IPS-18c (cell line): Measurements from ENCODE around the gene SLC25A20.
"Not testable (repeated sequence)": the region's sequence is repeated elsewhere in the genome, so short reads cannot be mapped to it uniquely, and the experiment has no call there.

Source experiments
- H3K4me3 ChIP-seq: 2 replicates; pipeline ENCODE4 v1.7.0; 2013; ENCODE audit warnings: low read depth, mild to moderate bottlenecking, low read length, moderate library complexity; ENCODE audit not compliant: insufficient read depth
- H3K9me3 ChIP-seq: one replicate; pipeline ENCODE4 v1.6.1; 2013; ENCODE audit warnings: mild to moderate bottlenecking, low read length, moderate library complexity; ENCODE audit not compliant: control insufficient read depth, insufficient read depth

SLC25A20 gene

GRCh38 chr3:48918388-48919214 is 19.9 kb upstream of the SLC25A20 start, which contains the start of gene ARIH2:
Gene ARIH2, plus strand, starts transcription at chr3:48918842. Its CDS starts 8,717 bp downstream, at chr3:48927559.
- Histone ChIP-seq H3K4me3 (peak within 1 kb of the TSS; percentile 98), H3K9me3 (no peaks in the 10 kb centered on the region)

DNA sequence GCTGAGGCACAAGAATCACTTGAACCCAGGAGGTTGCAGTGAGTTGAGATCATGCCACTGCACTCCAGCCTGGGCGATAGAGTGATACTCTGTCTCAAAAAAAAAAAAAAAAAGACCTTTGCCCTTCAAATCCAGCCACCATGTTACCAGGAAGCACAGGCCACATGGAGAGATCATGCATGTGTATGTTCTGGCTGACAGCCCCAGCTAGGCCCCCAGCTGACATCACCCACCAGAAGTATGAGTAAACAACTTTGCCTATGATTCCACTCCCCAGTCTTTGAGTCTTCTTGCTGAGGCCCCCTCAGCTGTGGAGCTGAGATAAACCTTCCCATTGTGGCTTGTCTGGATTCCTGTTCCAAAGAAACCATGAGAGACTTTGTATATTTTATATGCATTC is 16.6 kb upstream of the SLC25A20 start:
- Histone ChIP-seq H3K9me3 (no peaks in the 10 kb centered on the region), H3K4me3 (no peak overlapping the region)

DNA sequence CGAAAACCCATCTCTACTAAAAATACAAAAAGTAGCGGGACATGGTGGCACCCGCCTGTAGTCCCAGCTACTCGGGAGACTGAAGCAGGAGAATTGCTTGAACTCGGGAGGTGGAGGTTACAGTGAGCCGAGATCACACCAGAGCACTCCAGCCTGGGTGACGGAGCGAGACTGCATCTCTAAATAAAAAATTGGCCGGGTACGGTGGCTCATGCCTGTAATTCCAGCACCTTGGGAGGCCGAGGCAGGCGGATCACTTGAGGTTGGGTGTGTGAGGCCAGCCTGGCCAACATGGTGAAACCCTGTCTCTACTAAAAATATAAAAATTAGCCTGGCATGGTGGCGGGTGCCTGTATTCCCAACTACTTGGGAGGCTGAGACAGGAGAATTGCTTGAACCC is 8.3 kb upstream of the SLC25A20 start:
- not testable (repeated sequence) for H3K9me3 ChIP-seq

GRCh38 chr3:48899273-48899672 is 591 bp upstream of the SLC25A20 start:
- Histone ChIP-seq H3K9me3 (no peaks in the 10 kb centered on the region), H3K4me3 (no peak overlapping the region)

More for the DNA sequence above, 8.3 kb upstream of the SLC25A20 start:
- not testable (repeated sequence) for H3K4me3 ChIP-seq

GRCh38 chr3:48897460-48898376 is 964 bp downstream of the SLC25A20 start:
- Histone ChIP-seq H3K4me3 (peak overlapping the region; percentile 78), H3K9me3 (no peaks in the 10 kb centered on the region)

DNA sequence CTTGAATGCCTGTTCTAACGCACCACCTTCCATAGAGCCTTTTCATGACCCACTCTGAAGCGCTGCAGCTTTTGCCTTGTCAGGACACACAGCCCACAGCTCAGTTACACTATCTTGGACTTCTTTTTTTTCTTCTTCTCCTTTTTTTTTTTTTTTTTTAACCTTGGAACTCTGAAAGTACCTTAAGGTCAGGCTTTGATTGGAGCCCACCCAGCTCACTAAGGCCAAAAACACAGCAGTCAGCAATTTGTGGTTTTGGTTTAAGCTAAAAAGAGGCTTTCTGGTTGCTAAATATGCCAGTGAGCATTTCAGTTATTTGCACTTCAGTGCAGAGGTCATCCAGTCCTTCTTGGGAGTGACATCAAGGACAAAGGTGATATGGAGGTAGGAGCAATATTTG is 1.7 kb downstream of the SLC25A20 start:
- H3K4me3 ChIP-seq, result no peak overlapping the region
- H3K9me3 ChIP-seq, result no peaks in the 10 kb centered on the region

- Histone ChIP-seq H3K9me3 (no peaks in the 10 kb centered on the region), H3K4me3 (no peak overlapping the region)
Observed at GRCh38 chr3:48894516-48894915, 4.2 kb downstream of the SLC25A20 start.

GRCh38 chr3:48891606-48892005 is 7.1 kb downstream of the SLC25A20 start:
- Histone ChIP-seq H3K4me3 (no peak overlapping the region), H3K9me3 (no peaks in the 10 kb centered on the region)

- Histone ChIP-seq H3K4me3 (no peak overlapping the region), H3K9me3 (peaks cover 2% of the 10 kb centered on the region)
Observed at GRCh38 chr3:48885753-48886152, 12.9 kb downstream of the SLC25A20 start.

GRCh38 chr3:48881652-48882114 is 17.0 kb downstream of the SLC25A20 start:
- H3K4me3 ChIP-seq, result no peak overlapping the region
- peaks cover 2% of the 10 kb centered on the region for H3K9me3 ChIP-seq

GRCh38 chr3:48881006-48881405 is 17.7 kb downstream of the SLC25A20 start:
- Histone ChIP-seq H3K9me3 (peaks cover 2% of the 10 kb centered on the region), H3K4me3 (no peak overlapping the region)

DNA sequence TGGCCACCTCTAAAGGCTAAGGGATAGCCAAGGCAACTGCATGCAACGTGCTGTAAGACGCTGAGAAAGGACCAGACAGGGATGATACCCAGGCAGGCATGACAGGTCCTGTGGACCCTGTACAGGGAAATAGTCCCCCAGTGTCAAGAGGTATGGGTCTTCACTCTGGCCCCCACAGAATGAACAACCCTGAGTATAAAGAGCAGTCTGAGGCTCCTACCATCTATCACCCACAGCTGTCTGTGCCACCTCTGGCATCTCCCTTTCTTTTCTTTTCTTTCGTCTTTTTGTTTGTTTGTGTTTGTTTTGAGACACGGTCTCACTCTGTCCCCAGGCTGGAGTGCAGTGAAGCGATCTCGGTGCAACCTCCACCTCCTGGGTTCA is 18.7 kb downstream of the SLC25A20 start:
- no peak overlapping the region for H3K4me3 ChIP-seq
- peaks cover 2% of the 10 kb centered on the region for H3K9me3 ChIP-seq

GRCh38 chr3:48879307-48879993 is 19.2 kb downstream of the SLC25A20 start:
- Histone ChIP-seq H3K9me3 (peaks cover under 1% of the 10 kb centered on the region), H3K4me3 (no peak overlapping the region)

DNA sequence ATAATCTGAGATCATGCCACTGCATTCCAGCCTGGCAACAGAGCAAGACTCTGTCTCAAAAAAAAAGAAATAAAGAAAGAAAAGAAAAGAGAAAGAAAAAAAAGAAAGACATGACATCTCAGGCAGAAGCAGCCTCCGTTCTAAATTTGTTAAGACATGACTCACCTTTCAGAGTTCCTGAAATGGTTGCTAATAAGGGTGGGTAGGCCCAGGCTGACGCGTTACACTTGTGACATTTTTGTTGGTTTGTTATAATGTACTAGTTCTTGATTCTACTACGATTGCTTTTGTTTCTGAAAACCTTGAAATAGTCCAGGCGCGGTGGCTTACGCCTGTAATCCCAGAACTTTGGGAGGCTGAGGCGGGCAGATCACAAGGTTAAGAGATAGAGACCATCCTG is 21.0 kb downstream of the SLC25A20 start:
- H3K4me3 ChIP-seq, result no peak overlapping the region
- H3K9me3 ChIP-seq, result no peaks in the 10 kb centered on the region

GRCh38 chr3:48863122-48863521 is 35.6 kb downstream of the SLC25A20 start:
- Histone ChIP-seq H3K4me3 (no peak overlapping the region), H3K9me3 (no peaks in the 10 kb centered on the region)

DNA sequence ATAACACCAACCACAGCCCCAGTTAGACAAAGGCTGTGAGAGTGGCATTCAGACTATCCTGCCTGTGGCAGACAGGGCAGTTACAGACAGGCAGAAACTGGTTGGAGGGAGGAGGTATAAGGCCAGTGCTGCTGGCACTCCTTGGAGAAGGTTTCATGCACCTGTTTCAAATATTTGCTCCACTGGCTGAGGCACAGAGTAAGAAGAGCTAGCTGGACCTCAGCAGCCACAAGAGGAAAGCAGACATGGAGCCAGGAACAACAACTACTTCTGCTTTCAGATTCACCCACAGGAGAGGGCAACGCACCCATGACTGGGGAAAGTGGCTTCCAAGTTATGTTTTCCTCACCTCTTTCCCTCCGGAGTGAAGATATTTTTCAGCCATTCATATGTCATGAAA is 39.5 kb downstream of the SLC25A20 start:
- H3K9me3 ChIP-seq, result no peaks in the 10 kb centered on the region
- no peak overlapping the region for H3K4me3 ChIP-seq

GRCh38 chr3:48858709-48859108 is 40.0 kb downstream of the SLC25A20 start:
- H3K4me3 ChIP-seq, result no peak overlapping the region
- H3K9me3 ChIP-seq, result no peaks in the 10 kb centered on the region
